Stimulated activated CD8-positive, alpha-beta memory T cell treated with anti-CD3 and anti-CD28 coated beads, Interleukin-4, amount 100 ng/mL, for 1 hour (primary cell): ENCODE data around the gene FHAD1.

Experiments
- DNase-seq, 2 donors: peaks; one replicate each; pipeline ENCODE4 v3.0.0-alpha.2; 2020; ENCODE audit warnings: low read depth in 2 of 2, low spot score in 1 of 2

The FHAD1 gene

DNA sequence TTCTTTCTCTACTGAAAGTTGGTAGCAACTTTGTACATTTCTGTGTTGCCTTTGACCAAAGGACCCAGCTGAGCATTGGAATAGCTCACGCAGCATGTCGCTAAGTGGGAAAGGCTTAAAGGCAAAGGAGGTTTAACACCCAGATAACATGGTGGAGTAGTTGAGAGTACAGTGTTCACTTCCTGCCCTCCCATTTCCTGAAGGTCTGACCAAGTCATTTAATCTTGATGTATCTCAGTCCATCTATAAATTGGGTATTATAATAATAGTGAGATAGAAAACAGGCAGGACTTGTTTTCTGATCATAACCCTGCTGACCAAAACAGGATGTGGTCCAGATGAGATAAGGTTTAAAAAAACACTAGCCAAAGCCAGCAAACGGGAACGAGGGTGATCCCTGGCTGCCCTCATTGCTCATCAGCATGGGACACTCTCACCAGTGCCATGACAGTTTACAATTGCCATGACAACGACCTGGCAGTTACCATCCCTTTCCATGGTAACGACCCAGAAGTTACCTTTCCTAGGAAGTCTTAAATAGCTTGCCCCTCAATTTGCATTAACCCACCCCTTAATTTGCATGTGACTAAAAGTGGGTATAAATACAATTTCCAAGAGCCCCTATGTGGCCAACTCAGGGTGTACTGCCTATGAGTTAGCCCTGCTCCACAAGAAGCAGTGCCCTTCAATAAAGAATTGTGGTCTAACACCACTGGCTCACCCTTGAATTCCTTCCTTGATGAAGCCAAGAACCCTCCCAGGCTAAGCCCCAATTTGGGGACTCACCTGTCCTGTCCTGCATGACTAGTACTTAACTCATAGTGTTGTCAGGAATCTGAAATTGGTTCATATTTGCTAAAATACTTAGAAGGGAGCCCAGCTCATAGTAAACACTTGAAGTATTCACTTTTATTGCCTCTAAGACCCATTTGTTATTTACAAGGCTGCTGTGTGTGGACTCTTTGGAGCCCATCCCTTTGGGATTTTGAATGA, 28.4 kb upstream of the FHAD1 start:
- DNase-seq: no peak

DNA sequence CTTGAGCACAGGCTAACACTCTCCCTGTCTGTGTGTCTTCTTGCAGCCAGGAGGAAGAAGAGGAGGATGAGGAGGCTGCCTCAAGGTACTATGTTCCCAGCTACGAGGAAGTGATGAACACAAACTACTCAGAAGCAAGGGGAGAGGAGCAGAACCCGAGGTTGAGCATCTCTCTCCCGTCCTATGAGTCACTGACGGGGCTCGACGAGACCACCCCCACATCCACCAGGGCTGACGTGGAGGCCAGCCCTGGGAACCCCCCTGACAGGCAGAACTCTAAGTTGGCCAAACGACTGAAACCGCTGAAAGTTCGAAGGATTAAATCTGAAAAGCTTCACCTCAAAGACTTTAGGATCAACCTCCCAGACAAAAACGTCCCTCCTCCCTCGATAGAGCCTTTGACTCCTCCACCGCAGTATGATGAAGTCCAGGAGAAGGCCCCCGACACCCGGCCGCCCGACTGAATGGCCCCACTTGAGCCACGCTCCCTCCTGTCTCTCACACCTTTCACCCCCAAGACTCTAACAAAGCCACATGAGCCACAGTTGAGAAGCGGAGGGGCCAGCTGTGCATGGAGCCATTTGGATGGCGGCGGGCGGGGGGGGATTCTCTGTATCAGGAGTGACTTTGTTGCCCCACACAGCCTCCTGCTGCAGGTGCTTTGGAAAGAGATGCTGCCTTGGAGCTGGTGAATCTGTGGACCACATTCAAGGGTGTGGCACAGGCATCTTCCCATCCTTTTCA, 27.6 kb upstream of the FHAD1 start:
- DNase-seq: no peak

DNA sequence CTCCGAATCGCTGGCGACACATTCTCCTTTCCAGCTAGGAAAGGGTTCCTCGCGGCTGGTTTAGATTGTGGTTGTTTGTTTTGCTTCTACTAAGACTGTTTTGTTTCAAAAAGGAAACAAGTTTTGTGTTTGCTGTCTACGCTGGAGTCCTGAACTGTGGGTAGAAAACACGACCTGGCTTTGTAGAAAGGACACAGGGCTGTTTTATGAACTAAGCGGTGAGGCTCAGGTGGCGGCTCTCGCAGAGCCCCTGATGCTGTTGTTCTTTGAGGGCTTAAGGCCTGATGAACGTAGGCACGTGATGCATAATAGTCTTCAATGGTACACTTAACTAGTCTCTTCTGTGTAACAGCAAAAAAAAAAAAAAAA, 27.0 kb upstream of the FHAD1 start:
- no peak for DNase-seq

DNA sequence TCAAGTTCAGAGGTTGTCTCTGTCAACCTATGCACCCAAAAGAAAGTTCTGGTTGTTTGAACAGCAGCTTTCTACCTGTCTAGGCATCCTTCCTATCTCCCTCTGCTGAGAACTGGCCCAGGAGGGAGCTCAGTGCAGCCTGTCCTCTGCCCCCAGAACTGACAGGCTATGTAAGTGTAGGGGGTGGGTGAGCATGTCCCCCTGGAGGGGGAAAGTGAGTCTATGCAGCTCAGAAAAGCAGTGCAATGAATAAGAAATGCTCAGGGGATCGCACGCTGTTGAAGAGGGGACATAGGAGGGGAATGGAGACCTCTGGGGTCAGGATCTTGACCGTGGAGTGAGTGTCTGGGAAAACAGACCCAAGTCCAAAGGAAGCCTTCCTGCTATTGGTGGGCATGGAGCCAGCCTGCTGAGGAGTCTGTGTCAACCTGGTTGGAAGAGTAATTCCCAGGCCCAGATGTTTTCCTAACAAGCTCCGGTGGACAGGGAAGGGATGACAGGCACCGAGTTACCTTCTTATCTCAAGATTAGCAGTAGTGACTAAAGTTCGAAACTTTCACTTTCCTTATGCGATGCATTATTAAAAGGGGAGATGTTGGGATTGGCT, 26.1 kb upstream of the FHAD1 start:
- DNase-seq: no peak

DNA sequence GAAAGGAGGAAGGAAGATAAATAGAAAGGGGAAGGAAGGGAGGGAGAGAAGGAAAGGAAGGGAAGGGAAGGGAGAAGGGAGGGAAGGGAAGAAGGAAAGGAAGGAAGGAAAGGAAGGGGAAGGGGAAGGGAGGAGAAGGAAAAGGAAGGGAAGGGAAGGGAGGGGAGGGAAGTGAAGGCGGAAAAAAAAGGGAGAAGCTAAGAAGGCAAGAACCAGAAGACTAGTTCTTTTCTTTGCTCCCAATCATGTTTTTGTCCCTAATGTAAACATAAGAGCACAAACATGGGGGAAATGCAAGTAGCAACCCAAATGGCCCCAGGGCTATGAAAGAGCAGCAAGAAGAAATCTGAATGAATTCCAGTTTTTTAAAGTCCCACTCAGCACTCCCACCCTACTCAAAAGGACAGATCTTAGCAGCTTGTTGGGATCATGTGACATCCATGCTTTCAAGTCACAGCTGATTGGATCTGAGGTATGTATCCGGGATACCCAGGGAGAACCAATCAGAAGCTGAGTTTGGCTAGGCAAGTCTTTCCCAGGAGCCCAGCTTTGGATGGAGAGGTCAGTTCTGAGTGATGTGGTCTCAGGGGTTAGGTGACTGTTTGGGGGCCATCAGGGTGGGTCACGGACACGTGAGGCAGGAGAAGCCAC, 24.2 kb upstream of the FHAD1 start:
- DNase-seq: no peak

DNA sequence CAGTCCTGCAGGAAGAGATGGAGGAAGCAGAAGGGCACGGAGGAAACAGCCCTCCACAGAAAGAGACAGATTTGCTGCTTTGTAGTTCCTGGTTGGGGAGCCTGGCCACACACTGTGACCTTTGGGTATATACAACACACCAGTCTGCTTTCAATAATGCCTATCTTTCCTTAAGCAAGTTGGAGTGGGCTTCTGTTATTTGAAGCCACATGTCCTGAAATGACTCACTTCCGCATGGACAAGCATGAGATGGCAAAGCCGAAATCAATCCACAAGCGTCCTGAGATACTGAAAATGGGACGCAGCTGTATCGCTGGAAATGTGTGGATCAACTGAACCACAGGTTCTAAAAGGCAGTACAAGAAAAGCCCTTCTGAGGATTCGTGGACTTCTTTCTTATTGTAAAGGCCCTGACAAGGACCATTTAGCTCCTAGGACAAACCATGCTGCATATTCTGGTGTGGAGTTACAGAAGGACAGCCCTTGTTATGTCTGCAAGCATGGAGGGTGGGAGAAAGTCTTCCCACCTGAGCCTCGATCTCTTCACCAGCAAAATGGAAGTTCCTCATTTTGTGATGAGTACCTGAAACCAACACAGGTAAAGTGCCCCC, 22.7 kb upstream of the FHAD1 start:
- no peak for DNase-seq

DNA sequence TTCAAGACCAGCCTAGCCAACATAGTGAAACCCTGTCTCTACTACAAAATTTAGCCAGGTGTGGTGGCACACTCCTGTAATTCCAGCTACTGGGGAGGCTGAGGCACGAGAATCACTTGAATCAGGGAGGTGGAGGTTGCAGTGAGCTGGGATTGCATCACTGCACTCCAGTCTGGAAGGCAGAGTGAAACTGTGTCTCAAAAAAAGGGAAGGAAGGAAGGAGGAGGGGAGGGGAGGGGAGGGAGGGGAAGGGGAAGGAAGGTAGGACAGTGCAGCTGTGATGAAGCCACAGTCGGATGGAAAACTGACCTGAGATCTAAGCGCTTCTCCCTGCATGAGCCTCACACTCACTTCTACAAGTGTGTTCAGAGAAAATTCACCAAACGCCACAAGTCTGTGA, 22.0 kb upstream of the FHAD1 start:
- no peak for DNase-seq

DNA sequence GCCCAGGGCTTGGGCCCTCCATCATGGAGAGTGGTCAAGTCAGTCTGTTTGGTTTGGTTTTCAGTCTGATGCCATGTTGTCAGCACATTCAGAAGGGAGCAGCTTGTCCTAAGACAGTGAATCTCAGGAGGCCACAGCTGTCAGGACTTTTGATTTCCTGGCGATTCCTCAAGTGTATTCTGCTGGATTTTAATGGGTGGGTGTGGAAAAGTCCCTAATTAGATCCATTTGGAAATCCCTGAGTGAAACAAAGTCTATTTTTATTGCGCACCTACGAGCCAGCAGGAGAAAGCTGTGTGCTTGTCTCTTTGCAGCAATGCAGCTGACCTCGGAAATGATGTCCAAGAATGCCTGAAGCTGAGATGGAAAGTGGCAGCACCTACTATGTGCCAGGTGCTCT, 21.6 kb upstream of the FHAD1 start:
- no peak for DNase-seq

DNA sequence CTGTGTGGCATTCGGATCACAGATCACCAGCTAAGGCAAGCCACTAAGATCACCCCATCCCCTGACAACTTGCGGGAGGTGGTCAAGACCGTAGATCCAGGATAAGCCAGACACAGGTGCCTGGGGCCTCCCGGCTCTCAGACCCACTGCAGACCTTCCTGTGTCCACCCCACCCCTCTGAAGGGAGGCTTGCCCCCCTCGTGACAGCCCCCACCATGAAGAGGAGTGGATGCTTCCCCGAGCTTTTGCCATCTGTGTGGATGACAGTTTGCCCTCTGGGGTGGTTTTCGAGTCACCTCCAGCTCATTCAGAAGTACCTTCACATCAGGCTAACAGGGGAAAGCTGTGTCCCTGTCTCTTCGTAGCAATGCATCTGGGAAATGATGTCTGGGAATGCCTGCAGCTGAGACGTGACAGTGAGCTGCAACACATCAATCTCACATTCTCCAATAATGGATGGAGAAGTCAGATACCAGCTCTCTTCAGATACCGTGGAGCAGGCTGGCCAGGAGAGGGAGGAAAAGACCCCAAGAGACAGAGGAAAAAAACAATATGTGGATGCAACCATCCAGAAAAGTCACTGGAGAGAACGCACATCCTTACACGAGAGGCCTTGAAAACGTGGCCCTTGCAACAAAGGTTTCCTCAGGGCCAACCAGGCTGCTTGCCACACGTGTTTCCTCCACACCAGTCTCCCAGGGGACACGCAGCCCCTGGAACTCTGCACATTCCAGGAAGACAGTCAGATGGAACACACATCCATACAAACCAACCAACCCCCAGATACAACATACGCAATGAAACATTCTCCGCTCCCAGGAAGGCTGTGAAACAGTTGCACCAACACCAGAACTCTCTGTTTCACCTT, 20.4 kb upstream of the FHAD1 start:
- no peak for DNase-seq

DNA sequence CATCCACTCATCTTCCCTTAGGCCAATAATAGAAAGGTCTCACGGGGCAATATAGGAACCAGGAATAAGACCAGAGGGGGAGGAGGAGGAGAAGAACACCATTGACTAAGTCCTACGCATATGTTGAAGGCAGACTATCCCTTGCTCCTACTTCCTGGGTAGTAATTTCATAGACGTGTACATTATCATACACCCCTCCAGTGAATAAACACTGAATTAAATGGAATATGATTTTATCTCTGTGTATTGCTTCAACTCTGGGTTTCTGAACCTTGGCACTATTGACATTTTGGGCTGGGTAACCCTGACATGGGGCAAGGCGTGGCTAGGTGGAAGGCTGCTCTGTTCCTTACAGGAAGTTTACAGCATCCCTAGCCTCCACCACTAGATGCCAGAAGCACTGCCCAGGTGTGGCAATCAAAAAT, 17.3 kb upstream of the FHAD1 start:
- no peak for DNase-seq

DNA sequence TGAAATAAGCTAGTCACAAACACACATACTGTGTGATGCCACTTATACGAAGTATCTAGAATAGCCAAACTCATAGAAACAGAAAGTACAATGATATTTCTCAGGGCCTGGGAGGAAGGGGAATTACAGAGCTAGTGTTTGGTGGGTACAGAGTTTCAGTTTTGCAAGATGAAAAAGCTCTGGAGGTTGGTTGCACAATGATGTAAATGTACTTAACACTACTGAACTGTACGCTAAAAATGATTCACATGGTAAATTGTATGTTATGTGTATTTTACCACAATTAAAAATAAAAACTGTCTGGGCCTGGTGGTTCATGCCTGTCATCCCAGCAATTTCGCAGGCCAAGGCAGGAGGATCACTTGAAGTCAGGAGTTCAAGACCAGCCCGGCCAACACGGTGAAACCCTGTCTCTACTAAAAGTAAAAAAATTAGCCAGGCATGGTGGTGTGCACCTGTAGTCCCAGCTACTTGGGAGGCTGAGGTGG, 15.3 kb upstream of the FHAD1 start:
- no peak for DNase-seq

DNA sequence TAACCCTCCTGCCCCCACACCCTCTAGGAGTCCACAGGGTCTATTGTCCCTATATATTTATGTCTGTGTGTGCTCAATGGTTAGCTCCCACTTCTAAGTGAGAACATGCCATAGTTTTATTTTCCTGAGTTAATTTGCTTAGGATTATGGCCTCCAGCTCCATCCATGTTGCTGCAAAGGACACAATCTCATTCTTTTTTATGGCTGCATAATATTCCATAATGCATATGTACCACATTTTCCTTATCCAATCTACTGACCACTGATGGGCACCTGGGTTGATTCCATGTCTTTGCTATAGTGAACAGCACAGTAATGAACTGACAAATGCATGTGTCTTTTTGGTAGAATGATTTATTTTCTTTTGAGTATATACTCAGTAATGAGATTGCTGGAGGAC, 13.3 kb upstream of the FHAD1 start:
- DNase-seq: no peak

DNA sequence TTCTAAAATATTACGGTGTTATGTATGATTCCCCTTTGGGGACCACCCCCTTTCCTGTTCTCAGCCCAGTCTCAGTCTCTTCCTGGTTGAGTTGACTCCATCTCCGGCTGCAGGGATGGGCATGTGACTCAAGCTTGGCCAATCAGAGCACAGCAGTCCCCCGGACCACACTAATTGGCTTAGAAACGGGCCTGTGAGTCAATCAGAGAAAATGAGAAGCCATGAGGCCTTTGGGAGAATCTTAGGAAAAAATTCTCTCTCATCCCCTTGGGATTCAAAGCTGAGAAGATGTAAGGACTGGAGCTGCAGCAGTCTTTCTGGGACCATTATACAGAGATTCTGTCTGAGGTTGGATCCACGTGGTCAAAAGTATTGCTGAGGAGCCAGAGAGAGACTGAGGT, 10.7 kb upstream of the FHAD1 start:
- no peak for DNase-seq

DNA sequence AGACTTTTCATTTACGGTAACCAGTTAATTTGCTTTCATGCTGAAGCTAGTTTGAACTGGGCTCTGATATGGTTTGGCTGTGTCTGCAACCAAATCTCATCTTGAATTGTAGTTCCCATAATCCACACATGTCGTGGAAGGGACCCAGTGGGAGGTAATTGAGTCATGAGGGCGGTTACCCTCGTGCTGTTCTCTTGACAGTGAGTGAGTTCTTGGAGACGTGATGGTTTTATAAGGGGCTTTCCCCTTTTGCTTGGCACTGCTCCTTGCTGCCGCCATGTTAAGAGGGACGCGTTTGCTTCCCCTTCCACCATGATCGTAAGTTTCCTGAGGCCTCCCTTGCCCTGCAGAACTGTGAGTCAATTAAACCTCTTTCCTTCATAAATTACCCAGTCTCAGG, 10.3 kb upstream of the FHAD1 start:
- DNase-seq: no peak

DNA sequence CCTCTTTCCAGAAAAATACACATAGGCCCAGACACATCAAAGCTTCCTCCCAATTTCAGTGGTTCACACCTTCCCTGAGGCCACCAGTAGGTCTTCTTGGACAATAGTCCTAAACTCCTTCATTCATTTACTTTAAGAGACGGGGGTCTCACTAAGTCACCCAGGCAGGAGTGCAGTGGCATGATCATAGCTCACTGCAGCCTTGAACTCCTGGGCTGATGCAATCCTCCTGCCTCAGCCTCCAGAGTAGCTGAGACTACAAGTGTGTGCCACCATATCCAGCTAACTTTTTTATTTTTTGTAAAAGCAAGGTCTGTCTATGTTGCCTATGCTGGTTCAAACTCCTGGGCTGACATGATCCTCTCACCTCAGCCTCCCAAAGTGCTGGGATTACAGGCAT, 8.2 kb upstream of the FHAD1 start:
- DNase-seq: no peak

DNA sequence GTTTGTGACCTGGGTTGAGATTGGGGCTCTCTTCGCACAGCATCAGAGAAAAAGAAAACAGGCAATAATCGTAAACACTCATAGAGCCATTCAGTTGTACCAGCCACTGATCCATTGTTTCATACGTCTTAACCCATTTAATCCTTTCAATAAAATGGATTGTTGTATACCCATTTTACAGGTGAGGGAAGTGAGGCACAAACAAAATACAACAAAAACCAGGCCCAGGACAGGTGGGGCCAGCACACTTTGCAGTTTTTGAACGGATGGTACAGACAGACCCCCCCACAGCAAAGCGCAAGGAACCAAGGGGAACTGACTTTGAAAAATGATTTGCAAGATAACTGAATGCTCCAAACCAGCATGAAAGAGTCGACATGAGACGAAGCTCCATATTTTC, 4.3 kb upstream of the FHAD1 start:
- DNase-seq: no peak

DNA sequence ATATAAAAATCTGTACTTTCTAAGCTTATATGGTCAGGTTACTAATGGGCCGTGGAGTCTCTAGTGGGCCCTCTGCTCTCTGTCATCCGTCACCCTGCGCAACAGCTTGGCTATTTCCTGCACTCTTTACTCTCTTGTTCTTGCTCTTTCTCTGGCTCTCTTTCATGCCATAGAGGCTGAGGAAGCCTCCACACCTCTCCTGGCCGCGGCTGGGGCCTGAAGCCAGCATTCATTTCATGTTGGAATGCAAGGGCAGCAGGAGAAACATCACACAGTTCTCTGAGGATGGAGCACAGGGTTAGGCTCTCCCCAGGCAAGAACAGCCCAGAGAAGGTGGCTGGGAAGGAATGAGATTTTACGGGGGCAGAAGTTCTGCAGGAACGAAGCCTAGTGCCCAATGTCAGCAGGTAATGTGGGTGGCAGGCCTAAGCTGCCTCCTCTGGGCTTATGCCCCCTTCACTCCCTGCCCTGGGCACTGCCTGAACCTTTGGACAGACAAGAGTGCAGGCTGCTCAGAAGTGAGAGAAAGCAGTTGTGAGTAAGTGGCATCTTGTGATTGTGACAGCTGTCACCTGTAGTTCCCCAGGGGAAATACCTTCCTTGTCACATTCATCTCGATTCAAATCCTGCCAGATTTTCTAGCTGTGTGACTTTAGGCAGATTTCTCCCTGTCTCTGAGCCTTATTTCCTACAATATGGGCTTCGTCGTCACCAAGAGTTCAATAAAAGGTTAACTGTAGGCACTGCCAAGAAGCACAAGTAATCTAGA, 3.6 kb upstream of the FHAD1 start:
- DNase-seq: no peak

DNA sequence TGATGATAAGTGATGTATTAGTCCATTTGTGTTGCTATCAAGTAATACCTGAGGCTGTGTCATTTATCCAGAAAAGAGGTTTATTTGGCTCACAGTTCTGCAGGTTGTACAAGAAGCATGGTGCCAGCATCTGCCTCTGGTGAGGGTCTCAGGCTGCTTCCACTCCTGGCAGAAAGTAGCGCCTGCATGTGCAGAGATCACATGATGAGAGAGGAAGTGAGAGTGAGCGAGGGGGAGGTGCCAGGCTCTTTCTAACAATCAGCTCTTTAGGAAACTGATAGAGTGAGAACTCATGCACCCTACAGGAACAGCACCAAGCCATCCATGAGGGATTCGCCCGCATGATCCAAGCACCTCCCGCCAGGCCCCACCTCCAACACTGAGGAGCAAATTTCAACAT, 2.2 kb upstream of the FHAD1 start:
- no peak for DNase-seq
